ENCODE data around the gene CENPK.
A peak's percentile ranks its signal among the peaks of the same experiment; 100 is the strongest.
"Not testable (repeated sequence)": the region's sequence is repeated elsewhere in the genome, so short reads cannot be mapped to it uniquely, and the experiment has no call there.

Gene CENPK, protein sequence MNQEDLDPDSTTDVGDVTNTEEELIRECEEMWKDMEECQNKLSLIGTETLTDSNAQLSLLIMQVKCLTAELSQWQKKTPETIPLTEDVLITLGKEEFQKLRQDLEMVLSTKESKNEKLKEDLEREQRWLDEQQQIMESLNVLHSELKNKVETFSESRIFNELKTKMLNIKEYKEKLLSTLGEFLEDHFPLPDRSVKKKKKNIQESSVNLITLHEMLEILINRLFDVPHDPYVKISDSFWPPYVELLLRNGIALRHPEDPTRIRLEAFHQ

DNA sequence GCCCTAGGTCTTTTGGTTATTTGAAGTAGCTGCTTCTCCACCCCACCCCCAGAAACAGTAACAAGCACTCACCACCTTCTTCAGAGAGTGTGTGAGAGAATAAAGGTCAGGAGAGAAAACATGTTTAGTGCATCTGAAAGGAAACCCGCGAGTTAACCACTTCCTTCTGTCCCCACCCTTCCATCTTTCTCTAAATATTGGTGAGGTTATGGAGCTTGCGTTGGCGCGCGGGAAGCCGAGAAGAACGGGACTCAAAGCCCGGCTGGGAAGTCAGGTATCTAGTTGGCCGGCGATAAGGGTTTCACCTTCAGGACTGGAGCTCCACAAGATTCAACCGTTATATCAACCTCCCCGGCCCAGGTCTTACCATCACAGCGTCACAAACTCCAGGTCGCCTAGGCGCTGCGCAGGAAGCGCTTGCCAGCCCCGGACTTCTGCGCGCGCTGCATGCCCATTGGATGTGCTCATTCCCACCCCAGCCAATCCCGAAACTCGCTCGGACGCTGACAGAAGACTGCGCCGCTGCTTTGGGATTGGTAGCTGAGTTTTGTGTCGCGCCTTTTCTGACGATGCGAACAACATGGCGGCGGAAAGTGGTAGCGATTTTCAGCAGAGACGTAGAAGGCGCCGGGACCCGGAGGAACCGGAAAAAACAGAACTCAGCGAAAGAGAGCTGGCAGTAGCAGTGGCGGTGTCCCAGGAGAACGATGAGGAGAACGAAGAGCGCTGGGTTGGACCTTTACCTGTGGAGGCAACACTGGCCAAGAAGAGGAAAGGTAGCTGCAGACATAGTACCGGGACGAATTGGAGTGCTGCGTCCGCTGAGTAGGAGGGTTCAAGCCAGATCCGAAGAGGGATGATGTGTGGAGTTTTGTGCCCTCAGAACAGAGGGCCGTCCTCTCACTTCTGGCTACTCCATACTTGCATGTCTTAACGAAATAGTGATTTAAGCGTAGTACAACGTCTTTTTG is at the start of gene CENPK, which contains the start of gene PPWD1:
Gene CENPK, minus strand, starts transcription at position 438 of the 971 bp plus-strand sequence. CDS start 8,261 bp downstream, outside the sequence.
Gene PPWD1, plus strand, starts transcription at position 566 of the 971 bp plus-strand sequence. Its CDS starts 15 bp downstream, at position 581.
- peak; percentile 57 for DNase-seq (ENCODE audit: low spot score)

DNA sequence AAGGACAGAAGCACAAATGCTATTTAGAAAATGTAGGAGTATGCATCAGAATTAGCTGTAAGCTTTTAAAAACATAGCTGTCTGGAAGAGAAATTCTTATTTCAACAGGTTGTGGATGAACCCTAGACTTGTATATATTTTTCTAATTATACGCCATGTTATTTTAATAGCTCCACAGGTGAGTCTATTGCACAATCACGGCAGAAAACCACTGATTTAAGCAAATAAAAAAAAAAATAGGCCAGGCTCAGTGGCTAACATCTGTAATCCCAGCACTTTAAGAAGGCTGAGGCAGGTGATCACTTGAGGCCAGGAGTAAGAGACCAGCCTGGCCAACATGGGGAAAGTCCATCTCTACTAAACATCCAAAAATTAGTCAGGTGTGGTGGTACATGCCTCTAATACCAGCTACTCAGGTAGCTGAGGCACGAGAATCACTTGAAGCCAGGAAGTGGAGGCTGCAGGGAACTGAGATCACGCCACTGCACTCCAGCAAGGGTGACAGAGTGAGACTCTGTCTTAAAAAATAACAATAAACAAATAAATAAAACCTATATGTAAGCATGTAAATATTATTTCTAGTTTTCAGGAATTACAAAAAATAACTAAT is 49.4 kb upstream of the CENPK start:
- no peak for DNase-seq (ENCODE audit: low spot score)

DNA sequence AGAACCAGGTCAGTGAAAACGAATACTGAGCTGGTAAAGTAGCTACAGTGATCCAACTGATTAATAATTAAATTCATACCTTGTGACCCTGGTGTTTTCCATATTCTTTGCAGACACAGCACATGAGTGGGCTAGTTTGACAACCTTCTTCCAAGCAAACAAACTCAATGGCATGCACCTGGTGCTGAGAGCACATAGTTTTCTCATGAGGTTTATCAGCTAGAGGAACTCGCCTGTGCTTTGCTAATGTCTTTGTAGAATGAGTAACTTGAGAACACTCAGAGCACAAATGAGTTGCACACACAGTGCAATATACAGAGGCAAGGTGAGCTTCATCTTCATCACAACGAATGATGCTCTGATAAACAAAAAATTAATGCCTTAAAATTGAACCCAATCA is 48.6 kb upstream of the CENPK start:
- DNase-seq (ENCODE audit: low spot score) = no peak

DNA sequence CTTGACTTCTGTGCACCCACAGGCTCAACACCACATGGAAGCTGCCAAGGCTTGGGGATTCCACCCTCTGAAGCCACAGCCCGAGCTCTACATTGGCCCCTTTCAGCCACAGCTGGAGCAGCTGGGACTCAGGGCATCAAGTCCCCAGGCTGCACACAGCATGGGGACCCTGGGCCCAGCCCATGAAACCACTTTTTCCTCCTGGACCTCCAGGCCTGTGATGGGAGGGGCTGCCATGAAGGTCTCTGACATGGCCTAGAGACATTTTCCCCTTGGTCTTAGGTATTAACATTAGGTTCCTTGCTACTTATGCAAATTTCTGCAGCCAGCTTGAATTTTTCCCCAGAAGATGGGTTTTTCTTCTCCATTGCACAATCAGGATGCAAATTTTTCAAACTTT is 38.8 kb upstream of the CENPK start:
- not testable (repeated sequence) for DNase-seq (ENCODE audit: low spot score)

DNA sequence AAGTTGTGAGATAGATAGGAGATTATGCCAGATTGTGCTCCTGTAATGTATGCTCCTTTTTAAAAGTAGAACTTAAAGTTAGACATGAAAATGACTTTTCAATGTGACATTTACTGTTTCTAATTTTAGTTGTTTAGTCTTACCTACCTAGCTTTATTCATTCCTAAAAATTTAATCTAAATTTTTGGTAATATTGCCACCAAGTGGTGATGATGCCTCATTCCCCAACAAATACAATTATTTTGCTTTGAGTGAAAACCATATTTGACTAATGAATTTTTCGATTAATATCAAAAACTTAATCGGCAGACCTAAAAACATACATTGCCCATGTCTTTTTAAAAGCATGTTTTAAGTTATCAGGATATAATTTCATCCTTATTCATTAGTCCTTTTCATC is 25.7 kb upstream of the CENPK start:
- no peak for DNase-seq (ENCODE audit: low spot score)

DNA sequence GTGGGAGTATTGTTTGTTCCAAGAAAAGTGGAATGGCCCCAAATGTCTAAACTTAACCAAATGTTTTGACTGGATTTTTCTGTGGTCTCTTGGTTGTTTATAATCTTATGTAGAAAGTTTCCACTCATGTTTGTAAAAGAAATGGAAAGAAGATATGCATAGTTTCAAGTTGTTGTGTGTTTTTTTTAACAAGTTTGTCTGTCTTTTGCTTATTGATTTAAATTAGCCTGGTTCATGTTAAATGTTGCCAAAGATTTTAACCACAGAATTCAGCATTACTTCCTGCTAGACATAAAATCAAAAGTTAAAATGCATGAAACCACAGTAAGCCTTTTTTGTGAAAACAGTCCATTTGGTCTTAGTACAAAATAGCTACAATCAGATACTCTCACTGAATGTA is 14.2 kb upstream of the CENPK start:
- DNase-seq (ENCODE audit: low spot score) = no peak

DNA sequence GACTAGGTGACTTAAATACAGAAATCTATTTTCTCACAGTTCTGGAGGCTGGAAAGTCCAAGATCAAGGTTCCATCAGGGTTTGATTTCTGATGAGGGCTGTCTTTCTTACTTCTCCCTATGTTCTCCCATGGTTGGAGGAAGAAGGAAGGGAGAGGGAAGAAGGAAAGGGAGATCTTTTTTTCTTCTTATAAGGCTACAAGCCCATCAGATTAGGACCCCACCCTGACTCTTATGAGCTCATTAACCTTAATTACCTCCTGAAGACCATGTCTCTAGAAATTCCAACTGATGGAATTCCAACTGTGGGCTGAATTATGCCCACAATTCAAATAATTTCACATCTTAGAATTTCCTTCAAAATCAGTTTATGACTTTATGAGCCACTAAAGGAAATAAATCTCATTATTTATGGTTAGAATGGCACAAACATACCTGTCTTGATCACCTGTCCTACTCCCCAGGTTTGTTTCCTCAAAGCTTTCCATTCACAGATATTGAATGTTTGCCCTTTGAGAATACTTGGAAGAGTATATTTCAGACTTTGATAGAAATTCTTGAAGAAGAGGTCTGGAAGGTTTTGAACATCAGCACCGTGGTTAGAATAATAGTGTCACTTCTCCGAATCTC is 7.7 kb upstream of the CENPK start:
- DNase-seq (ENCODE audit: low spot score) = no peak

DNA sequence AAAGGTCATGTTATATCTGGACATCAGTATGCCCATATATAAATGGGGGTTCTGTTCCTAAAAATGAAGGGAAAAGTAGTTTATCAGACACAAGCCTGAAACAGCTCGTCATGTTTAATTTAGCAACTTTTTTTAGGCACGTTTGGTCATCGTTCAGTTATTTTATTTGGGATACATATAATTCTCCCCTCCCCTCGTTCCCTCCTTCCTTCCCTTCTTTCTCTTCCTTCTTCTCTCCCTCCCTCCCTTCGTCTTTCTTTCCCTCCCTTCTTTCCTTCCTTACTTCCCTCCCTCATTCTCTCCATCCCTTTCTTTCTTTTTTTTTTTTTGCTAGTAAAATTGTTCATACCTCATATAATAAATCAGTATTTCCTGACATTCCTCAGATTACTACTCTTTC is 3.5 kb upstream of the CENPK start:
- no peak for DNase-seq (ENCODE audit: low spot score)

DNA sequence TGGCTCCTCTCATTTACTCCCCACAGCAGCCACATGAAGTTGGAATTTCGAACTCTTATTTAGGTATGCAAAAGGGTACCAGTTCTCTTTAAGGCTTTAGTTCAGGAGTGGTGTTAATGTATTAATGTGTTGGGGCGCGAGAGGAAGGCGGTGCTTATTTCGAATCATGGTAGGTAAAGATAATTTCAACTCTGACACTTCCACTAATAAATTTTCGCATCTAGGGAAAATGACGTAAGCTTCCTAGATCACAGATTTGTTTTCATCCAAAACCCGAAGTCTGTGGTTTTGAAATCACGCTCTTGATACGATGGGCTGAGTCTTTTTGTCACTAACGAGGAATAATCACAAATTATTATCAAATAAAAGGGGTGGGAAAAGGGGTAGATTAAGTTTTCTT is 809 bp upstream of the CENPK start:
- no peak for DNase-seq (ENCODE audit: low spot score)

DNA sequence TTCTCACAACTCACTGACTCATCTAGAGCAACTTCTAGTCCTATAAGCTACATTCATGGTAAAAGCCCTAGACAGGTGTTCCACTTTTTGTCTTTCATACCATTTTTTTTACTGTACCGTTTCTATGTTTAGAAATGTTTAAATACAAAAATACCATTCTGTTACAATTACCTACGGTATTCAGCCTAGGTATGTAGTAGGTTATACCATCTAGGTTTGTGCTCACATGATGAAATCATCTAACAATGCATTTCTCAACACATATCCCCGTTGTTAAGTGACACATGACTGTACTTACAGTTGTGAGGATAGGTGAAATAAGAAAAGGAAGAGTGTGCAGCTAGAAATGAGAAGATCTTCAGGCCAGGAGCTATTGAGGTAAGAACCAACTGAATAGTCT is 6.2 kb downstream of the CENPK start:
- no peak for DNase-seq (ENCODE audit: low spot score)

DNA sequence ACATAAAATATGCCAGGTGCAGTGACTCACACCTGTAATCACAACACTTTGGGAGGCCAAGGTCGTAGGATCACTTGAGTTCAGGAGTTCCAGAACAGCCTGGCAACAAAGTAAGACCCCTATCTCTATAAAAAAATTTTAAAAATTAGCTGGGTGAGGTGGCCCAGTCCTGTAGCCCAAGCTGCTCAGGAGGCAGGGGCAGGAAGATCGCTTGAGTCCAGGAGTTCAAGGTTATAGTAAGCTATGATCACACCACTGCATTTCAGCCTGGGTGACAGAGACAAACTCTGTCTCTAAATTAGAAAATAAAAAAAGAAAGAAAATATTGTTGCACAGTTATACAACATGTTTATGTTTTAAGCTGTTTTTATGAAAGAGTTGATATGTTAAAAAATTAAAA is 6.8 kb downstream of the CENPK start:
- no peak for DNase-seq (ENCODE audit: low spot score)

DNA sequence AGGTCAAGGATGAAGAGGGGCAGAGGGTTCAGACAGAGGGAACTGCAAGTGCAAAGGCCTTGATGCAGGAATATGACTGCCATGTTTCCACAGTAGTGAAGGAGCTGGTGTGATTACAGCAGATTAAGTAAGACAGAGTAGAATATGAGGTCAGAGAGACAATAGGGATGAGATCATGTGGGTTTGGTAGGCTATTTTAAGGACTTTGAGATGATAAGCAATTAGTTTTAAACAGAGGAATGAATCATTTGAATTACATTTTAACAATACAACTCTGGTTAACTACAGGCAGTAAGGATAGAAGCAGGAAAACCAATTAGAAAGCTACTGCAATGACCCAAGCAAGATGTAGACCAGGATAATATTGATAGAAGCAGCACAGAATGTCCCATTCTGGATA is 7.7 kb downstream of the CENPK start:
- DNase-seq (ENCODE audit: low spot score) = no peak

DNA sequence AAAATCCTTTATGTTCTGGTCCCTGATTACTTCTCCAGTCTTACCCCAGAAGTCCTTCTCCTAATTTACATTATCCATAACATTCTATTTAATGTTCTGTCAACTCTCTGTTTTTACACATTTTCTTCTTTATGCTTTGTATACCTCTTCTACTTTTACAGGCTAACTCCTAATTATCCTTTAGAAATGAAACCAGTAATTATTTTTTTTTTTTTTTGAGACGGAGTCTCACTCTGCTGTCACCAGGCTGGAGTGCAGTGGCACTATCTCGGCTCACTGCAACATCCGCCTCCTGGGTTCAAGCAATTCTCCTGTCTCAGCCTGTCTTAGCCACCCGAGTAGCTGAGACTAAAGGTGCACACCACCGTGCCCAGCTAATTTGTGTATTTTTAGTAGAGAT is 9.0 kb downstream of the CENPK start:
- no peak for DNase-seq (ENCODE audit: low spot score)

DNA sequence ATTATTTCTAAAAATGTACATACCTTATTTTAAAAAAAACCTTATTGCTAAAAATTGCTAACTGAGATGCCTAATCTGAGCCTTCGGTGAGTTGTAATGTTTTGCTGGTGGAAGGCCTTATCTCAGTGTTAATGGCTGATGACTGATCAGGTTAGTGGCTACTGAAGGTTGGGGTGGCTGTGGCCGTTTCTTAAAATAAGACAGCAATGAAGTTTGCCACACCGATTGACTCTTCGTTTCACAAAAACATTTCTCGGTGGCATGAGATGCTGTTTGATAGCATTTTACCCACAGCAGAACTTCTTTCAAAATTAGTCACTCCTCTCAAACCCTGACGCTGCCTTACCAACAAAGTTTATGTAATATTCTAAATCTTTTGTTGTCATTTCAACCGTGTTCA is 14.7 kb downstream of the CENPK start:
- no peak for DNase-seq (ENCODE audit: low spot score)

DNA sequence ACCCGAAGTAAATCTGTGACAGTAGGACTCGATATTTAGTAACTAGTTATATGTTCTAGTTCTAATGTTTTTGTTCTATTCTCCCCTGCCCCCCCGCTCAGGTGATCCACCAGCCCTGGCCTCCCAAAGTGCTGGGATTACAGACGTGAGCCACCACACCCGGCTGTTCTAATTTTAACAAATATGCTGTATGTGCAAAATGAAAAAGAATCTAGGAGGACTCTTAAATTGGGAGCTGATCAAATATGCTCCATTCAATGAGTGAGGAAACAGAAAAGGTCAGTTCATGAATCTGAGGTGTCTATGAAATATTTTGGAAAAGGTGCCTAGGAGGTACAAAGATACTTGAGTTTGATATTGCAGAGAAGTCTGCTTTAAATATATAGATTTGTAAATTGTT is 16.8 kb downstream of the CENPK start:
- DNase-seq (ENCODE audit: low spot score) = no peak

DNA sequence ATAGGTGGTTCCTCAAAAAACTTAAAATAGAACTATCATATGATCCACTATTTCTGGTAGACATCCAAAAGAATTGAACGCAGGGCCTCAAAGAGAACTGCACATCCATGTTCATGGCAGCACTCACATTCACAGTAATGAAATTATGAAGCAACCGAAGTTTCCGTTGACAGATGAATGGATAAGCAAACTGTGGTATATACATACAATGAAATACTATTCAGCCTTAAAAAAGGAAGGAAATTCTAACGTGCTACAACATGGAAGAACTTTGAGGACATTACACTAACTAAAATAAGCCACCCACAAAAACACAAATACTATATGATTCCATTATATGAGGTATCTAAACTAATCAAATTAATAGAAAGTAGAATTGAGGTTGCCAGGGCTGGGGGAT is 18.5 kb downstream of the CENPK start:
- no peak for DNase-seq (ENCODE audit: low spot score)

DNA sequence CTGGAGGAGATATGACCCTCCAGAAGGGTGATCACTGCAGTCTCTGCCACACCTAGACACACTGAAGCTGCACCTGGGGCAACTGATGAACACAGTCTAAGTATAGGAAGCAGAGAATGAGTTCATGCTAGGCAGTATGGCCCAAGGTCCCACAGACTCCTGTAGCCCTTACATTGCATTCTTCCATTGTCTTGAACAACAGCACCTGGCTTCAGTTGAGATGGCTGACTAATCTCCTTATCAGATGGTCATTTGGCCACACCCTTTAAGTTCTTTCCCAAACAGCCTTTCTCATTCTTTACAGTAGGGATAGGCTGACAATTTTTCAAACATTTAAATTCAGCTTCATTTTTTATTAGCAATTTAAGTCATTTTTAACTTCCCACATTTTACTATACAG is 23.1 kb downstream of the CENPK start:
- no peak for DNase-seq (ENCODE audit: low spot score)

DNA sequence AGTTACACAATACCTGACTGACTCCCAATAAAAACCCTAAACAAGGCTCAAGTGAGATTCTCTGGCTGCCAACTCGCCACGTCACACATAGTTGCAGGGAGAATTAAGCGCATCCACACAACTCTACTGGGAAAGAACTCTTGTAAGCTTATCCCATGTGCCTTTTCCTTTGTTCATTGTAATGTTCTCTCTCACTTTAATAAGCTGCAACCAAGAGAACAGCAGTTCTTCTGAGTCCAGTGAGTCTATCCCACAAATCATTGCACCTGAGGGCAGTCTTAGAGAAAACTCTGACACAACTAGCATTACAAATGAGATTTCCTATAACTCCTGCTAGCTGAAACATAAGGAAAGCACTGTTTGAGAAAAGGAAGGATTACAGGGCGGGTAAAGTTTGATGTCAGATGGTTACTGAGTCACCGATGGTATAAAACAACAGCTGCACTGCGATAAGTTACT is 27.4 kb downstream of the CENPK start:
- no peak for DNase-seq (ENCODE audit: low spot score)

DNA sequence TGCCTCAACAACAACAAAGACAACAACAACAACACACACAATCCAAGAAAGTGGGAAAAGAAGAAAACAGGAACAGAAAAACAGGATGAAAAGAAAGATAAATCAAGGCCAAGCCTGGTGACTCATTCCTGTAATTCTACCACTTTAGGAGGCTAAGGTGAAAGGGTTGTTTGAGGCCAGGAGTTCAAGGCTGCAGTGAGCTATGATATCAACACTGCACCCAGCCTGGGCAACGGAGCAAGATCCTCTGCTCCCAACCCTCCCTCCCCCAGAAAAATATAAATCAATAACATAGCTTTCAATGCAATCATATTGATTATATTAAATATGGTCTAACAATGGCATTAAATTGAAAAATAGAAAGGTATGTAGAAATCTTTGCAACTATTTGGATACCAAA is 32.1 kb downstream of the CENPK start:
- DNase-seq (ENCODE audit: low spot score) = no peak

DNA sequence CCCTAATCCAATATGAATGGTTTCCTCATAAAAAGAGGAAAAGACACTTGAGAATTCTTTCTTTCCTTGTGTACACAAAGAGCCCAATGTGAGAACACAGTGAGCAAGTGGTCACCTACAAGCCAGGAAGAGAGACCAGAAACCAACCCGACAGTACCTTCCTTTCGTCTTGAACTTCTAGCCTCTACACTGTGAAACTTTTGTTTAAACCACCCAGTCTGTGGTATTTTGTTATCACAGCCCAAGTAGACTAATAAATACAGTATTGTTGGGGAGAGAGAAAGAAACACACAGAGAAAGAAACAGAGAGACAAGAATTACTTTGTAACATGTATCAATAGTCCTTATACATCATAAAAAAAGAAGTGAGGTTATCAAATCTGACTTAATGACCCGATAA is 37.2 kb downstream of the CENPK start:
- DNase-seq (ENCODE audit: low spot score) = no peak

DNA sequence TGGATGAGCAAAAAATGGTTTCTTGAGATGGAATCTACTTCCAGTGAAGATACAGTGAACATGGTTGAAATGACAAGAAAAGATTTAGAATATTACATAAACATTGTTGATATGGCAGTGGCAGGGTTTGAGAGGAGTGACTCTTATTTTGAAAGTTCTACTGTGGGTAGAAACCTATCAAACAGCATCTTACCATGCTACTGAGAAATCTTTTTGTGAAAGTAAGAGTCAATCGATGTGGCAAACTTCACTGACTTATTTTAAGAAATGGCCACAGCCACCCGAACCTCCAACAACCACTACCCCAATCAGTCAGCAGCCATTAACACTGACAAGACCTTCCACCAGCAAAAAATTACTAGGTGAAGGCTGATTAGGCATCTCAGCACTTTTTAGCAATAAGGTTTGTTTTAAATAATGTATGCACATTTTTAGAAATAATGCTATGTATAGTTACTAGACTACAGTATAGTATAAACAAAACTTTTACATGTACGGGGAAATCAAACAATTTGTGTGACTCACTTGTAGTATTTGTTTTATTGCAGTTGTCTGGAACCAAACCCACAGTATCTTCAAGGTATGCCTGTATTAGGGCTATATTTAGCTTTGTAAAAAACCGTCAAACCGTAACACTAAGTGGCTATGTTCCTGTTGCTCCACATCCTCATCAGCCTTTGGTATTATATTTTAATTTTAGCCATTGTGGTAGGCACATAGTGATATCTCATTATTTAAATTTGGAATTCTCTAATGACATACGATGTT is 50.6 kb downstream of the CENPK start:
- no peak for DNase-seq (ENCODE audit: low spot score)

DNA sequence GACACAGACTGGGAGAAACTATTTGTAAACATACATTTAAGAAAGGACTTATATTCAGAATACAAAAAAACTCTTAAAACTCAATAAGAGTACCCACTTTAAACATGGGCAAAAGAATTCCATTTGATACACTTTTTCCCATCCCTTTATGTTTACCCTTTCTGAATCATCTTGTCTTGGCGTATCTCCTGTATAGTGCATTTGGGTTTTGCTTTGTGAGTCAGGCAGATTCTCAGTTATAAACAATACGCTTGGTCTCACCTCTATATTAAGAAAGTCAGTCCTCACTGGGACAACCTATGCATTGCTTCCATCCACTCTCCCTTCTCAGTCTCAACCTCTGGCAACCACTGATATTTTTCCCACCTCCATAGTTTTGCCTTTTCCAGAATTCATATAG is 54.0 kb downstream of the CENPK start:
- no peak for DNase-seq (ENCODE audit: low spot score)

All from HuH-7.5 (cell line).